Epithelial cell of esophagus (primary cell): ENCODE results near the gene ZSCAN1.

ENCODE experiments used
- DNase-seq: peaks from one replicate; pipeline ENCODE4 v3.0.0; 2010; ENCODE audit warnings: low read depth
- H3K4me3 ChIP-seq: 2 replicates; pipeline ENCODE4 v1.5.1; 2011; ENCODE audit warnings: mild to moderate bottlenecking, low read length, control low read depth
- TF ChIP-seq, protein P1 (sequence below): IDR thresholded peaks from 2 replicates; pipeline ENCODE4 v1.5.1; 2011; ENCODE audit warnings: low read depth, mild to moderate bottlenecking, low read length, control low read depth, inconsistent platforms; ENCODE audit not compliant: insufficient read depth; ENCODE audit errors: missing control alignments

The ZSCAN1 gene

DNA sequence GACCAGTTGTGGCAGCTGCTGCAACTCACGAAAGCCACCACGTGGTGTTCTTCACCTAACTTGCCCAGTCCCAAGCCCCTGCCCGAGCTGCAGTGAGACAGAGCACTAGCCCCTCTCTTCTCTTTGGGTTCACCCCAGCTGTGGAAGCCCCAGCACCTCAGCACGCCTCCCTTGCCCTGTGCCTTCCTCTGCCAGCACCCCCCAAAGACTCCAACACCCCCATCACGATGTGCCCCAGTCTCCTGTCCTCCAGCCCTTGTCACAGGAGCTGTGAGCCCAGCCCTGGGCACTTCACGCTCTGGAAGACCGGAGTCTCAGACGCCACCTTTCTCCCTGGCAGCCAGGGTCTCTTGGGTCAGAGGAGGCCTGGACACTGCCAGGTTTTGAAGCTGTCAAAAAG is 23.0 kb downstream of the ZSCAN1 start:
- DNase-seq, result no peak
- H3K4me3 ChIP-seq, result no peak overlapping the region
- TF ChIP-seq, protein P1, sequence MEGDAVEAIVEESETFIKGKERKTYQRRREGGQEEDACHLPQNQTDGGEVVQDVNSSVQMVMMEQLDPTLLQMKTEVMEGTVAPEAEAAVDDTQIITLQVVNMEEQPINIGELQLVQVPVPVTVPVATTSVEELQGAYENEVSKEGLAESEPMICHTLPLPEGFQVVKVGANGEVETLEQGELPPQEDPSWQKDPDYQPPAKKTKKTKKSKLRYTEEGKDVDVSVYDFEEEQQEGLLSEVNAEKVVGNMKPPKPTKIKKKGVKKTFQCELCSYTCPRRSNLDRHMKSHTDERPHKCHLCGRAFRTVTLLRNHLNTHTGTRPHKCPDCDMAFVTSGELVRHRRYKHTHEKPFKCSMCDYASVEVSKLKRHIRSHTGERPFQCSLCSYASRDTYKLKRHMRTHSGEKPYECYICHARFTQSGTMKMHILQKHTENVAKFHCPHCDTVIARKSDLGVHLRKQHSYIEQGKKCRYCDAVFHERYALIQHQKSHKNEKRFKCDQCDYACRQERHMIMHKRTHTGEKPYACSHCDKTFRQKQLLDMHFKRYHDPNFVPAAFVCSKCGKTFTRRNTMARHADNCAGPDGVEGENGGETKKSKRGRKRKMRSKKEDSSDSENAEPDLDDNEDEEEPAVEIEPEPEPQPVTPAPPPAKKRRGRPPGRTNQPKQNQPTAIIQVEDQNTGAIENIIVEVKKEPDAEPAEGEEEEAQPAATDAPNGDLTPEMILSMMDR, result no peak

DNA sequence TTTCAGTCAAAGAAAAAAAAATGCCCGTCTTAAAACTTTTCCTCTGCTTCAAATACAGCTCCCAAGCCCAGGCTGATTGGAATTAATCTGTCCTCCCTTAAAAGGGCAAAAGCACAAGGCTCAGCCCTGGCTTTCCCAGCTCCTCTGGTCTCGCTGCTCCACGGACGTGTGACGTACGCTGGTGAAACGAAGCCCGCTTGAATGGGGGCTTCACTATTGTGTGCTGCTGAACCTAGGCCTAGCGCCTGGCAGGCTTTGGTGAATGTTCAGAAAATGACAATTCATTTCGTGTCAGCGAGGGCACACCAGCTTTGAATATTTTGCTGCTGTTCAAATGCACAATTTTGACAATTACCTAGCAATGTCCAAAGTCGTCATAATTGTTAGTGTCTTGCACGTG is 24.6 kb downstream of the ZSCAN1 start:
- TF ChIP-seq, protein P1, result no peak
- DNase-seq, result no peak
- peak overlapping the region; percentile 50 for H3K4me3 ChIP-seq

DNA sequence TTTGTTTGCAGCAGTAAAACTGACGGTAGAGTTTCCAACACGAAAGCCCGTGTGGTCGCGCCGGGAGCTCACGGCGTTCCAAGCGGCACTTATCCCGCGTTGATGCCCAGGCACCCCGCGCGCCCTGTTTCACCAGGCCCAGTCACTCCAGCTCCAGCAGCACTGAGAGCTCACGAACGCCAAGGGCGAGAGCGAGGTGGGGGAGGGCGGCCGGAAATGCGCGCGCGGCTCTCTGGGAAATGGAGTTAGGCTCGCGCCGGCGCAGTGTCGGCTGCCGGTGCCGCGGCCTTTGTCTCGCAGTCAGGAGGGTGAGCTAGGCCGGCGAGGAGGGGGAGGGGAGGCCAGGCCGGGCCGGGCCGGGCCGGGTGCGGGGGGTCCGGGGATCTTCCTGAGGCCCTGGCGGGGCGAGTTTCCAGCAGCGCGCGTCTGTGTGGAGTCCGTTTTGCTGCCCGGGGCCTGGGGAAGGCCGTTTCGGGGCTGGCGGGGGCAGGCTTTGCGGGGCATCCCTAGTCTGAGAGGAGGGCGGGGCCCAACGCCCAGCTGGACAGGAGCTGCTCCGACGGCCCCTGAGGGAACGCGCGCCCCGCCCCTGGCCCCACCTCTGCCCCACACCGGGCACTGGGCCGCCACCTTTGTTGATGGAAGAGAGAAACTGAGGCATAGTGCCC is 25.3 kb downstream of the ZSCAN1 start, which contains the start of gene ZNF135:
TSS of gene ZNF135 (plus strand) at position 280 of the 668 bp plus-strand sequence. CDS start 721 bp downstream, outside the sequence.
- peak within 1 kb of the TSS; percentile 50 for H3K4me3 ChIP-seq
- TF ChIP-seq, protein P1, result no peak
- DNase-seq, result peak; percentile 75

GRCh38 chr19:58059671-58060078 is 25.9 kb downstream of the ZSCAN1 start:
- DNase-seq, result no peak
- peak overlapping the region; percentile 50 for H3K4me3 ChIP-seq
- TF ChIP-seq, protein P1, result no peak

GRCh38 chr19:58060231-58060630 is 26.4 kb downstream of the ZSCAN1 start:
- no peak for DNase-seq
- no peak overlapping the region for H3K4me3 ChIP-seq
- TF ChIP-seq, protein P1, result no peak

GRCh38 chr19:58063712-58064111 is 29.9 kb downstream of the ZSCAN1 start:
- DNase-seq, result no peak
- no peak overlapping the region for H3K4me3 ChIP-seq
- TF ChIP-seq, protein P1, result no peak
